ENCODE data around the gene NFAM1.

The NFAM1 gene

GRCh38 chr22:42416671-42417230 is 15.5 kb downstream of the NFAM1 start:
- DNase-seq (ENCODE audit: low read depth in 1 of 2, low spot score in 1 of 2), result no peak

- no peak for DNase-seq (ENCODE audit: low read depth in 1 of 2, low spot score in 1 of 2)
These were observed 17.5 kb downstream of the NFAM1 start for GRCh38 chr22:42414565-42415303.

DNA sequence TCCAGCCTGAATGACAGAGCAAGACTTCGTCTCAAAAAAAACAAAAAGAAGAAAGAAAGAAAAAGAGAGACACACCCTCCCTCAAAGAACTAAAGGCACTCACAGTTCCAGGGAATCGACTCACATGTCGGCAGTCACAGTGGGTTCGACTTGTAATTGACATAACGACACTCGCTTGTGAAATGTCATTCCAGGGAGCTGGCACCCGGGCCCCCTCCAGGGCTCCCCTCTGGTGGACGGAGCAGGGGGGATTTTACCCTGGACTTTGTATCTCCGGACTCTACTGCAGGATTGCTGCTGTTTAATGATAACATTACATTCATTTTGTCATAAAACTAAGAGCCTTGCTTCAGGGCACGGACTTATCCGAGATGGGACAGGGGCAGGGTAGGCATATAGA is 18.2 kb downstream of the NFAM1 start:
- no peak for DNase-seq (ENCODE audit: low read depth in 1 of 2, low spot score in 1 of 2)

DNA sequence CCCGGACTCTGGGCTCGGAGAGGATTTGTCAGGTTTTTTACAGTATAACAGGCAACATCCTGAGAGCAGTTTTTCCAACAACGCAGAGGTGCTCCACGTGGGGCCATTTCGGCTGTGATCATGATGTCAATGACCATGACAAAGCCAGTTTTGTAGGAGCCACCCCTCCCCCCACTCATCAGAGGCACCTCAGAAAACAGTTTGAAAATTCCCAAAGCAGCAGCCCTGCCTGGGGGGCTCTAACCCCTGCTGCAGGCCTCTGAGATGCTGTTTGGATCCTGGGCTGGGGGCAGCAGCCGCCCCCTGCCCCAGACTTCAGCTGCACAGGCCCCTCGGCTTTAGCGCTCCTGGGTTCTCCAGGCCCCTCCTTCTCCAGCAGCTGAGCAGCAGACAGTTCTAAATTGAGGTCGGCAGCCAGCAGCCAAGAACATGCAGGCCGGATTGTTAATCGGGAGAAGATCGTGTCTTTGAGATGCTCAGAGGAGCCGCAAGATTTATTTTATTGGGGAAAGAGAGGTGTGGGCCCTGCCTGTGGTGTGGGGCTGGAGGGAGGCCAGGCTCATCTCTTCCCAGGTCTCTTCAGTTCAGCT is 19.4 kb downstream of the NFAM1 start:
- no peak for DNase-seq (ENCODE audit: low read depth in 1 of 2, low spot score in 1 of 2)

DNA sequence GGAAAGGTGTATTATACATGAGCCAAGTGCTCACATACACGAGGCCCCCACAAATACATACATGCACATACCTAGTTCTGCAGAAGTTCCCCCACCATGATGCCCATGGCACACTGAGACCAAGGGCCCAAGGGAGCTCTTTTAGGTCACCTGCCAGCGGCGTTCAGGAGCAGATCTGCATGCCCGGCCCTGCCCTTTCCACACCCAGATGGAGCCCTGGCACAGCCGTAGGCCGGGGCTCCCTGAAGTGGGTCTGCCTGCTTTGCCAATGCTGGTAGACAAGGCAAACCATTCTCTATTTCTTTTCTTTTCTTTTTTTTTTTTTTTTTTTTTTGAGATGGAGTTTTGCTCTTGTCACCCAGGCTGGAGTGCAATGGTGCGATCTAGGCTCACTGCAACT is 21.5 kb downstream of the NFAM1 start:
- no peak for DNase-seq (ENCODE audit: low read depth in 1 of 2, low spot score in 1 of 2)

DNA sequence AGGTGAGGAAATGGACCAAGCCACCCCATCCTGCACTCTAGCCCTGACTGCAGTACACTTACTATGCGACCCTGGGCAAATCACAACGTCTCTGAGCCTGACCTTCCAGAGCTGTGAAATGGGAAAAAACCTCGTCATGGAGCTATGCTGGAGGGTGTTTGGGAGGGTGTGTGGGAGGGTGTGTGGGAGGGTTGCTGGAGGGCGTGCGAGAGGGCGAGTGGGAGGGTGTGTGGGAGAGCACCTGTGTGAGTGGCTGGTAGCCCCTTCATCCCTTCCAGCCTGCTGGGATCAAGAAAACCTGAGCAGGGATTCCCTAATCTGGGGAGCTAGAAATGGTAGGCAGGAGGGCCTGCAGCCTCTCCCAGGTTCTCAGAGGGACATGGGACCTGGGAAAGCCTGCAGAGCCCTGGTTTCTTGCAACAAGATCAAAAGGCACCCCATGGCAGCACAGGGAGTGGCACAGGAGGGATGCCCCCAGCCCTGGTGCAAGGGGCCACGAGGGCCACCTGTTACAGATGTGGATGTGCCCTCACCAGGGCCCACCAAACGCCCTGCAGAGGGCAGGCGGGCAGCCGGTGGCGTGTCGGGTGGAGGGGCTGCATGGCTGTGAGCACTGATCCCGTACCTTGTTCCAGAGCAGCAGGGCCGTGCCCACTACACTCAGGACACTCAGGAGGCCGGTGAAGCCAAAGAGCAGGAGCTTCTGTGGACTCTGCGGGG is 23.2 kb downstream of the NFAM1 start:
- no peak for DNase-seq (ENCODE audit: low read depth in 1 of 2, low spot score in 1 of 2)

- DNase-seq (ENCODE audit: low read depth in 1 of 2, low spot score in 1 of 2), result no peak
These were observed 23.9 kb downstream of the NFAM1 start for GRCh38 chr22:42408276-42408675.

DNA sequence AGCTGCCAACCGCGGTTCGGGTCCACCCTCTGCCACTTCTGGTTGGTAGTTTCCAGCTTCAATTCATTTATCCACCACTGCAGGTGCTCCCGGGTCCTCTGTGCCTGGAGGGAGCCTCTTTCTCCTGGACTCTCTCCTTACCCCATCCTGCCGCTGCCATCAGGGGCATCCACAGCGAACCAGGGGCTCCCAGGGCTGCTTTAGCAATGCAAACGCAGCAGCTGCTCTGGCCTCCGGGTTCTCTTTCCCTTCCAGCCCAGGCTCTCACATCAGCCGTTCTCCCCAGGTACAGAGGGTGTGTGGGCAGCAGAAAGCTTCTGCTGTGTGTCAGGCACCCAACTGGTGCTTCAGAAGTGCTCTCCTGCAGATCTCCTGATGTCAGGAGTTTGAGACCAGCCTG is 27.9 kb downstream of the NFAM1 start:
- DNase-seq (ENCODE audit: low read depth in 1 of 2, low spot score in 1 of 2), result no peak

DNA sequence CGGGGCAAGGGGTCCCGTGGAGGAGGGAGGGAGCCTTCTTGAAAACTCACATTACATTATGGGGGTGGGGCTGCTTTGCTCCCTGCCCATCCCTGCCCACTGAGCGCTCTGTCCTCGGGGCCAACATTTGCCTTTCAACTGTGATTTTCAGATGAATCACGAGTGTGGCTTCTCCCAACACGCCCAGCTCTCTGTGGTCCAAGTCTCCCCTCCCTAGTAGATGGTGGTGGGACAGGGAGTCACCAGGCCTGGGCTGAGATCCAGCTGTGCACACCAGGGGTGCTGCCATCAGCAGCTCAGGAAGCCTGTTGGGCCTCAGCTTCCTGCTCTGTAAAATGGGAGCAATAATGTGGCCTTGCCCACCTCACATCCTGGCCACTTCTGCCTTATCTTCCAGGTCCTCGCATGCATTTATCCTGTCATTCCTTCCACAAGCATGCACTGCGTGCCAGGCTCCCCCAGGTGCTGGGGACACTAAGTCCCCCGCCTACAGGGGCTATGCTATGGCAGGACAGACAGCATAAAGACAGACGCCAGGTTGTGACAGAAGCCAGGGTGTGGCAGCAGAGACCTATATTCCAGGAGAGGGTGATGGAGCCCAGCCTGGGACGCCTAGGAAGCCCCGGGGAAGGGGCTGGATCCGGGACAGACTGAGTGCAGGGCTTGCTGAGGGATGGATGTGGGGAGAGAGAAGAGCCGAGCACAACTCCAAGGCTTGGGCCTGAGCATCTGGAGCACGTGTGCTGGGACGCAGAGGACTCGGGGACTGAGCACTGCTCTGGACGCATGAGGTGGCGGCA is 30.5 kb downstream of the NFAM1 start:
- DNase-seq (ENCODE audit: low read depth in 1 of 2, low spot score in 1 of 2), result no peak

DNA sequence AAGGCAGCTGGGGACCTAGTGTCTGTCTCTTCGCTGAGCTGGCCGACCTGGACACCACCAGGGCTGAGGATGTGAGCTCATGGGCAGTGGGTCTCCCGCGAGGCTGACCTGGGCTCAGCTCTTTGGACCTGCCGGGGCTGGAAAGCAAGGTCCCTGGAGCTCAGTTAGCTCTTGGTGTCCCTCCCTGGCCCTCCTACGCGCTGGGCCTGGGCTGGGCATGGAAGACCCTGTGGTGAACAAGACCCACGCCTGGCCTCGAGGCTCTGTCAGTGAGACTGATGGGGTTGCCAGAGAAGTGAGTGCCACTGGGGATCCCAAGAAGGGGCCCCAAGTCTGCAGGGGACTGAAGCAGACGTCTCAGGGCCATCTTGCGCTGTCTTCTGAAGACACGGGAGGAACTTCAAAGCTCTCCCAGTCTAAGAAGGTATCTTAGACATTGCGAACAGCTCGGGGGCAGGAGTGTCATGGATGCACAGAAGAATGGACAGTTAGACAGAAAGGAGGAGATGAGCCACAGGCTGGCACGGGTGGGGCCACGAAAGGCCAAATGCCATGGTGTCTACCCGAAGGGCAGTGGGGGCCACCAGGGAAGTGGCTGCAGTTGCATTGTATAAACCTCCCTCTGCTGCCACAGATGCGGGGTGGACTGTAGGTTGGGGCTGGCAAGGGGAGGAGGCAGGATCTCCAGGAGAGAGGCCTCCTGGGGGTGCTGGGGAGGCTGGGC is 31.2 kb downstream of the NFAM1 start:
- DNase-seq (ENCODE audit: low read depth in 1 of 2, low spot score in 1 of 2), result no peak

GRCh38 chr22:42399315-42400271 is 32.6 kb downstream of the NFAM1 start:
- DNase-seq (ENCODE audit: low read depth in 1 of 2, low spot score in 1 of 2), result no peak

- DNase-seq (ENCODE audit: low read depth in 1 of 2, low spot score in 1 of 2), result no peak
These were observed 34.6 kb downstream of the NFAM1 start for GRCh38 chr22:42397332-42398249.

DNA sequence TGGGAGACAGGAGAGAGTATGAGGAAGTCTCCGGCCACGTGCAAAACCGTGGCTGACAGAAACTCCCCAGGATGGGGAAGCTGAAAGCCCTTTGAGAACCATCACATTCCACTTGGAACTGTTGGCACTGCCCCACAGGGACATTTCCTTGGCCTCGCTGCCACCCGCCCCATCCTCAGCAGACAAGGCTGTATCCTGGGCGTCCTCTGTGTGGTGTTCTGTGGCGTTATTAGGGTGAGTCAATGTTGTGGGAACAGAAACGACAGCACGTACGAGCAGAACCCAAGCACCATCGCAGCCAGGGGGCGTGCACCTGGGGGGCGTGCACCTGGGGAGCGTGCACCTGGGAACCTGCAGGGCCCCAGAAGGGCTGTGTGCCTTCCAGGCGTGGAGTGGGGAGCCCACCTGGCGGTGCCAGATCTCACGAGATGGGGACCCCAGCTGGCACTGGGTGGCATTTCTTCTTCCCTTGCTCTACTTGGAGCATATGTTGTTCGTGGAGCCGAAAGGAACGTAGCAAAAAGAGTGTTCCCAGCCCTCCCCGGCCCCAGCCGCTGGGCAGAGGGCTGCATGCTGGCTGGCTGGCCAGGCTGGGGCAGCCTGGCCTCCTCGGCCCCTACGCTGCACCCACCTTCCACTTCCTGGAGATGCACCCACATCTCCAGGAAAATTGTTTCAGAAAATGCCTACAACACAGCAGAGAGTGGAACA is 35.4 kb downstream of the NFAM1 start:
- no peak for DNase-seq (ENCODE audit: low read depth in 1 of 2, low spot score in 1 of 2)

- DNase-seq (ENCODE audit: low read depth in 1 of 2, low spot score in 1 of 2), result no peak
These were observed 43.1 kb downstream of the NFAM1 start for GRCh38 chr22:42389143-42389542.

- no peak for DNase-seq (ENCODE audit: low read depth in 1 of 2, low spot score in 1 of 2)
These were observed 43.9 kb downstream of the NFAM1 start for GRCh38 chr22:42388130-42388797.

- DNase-seq (ENCODE audit: low read depth in 1 of 2, low spot score in 1 of 2), result no peak
These were observed 44.6 kb downstream of the NFAM1 start for GRCh38 chr22:42387631-42388030.

GRCh38 chr22:42385696-42386095 is 46.5 kb downstream of the NFAM1 start:
- DNase-seq (ENCODE audit: low read depth in 1 of 2, low spot score in 1 of 2), result no peak
